Colonic mucosa (tissue), 4 donors: Measurements from ENCODE around the gene TLE4. TPM values are rescaled to one million over a fixed set of nuclear protein-coding genes. Genes with fewer than 3 reads are reported as not detected.

Experiments
- DNase-seq: peaks from one replicate; pipeline ENCODE4 v3.0.0-alpha.2; 2020
- H3K27ac ChIP-seq: fragments of 200-600 bp; one replicate; pipeline ENCODE4 v1.8.0; 2021
- H3K27me3 ChIP-seq: fragments of 200-600 bp; one replicate; pipeline ENCODE4 v1.8.0; 2021
- H3K36me3 ChIP-seq: fragments of 200-600 bp; one replicate; pipeline ENCODE4 v1.8.0; 2021
- H3K4me1 ChIP-seq: fragments of 200-600 bp; one replicate; pipeline ENCODE4 v1.8.0; 2021; ENCODE audit warnings: mild to moderate bottlenecking
- H3K4me3 ChIP-seq: fragments of 200-600 bp; one replicate; pipeline ENCODE4 v1.8.0; 2021
- H3K9ac ChIP-seq, 2 donors: one replicate each; pipeline ENCODE4 v1.7.0; 2013; ENCODE audit warnings: control low read depth in 2 of 2, low read depth in 2 of 2, low read length in 2 of 2
- H3K9me3 ChIP-seq: fragments of 200-600 bp; one replicate; pipeline ENCODE4 v1.8.0; 2021
- intact Hi-C: fragments of 100-400 bp; cut with DNase I; formaldehyde crosslinking; loops from one replicate; pipeline ENCODE4 v1.14.1; 2022
- total RNA-seq, 2 donors: library from RNA; stranded (reverse); fragmentation: NEBNext Ultra II Directional in 1 of 2; extraction: Animal tissue kit (Norgen Biotek cat#: 25700) in 1 of 2; gene quantifications; one replicate each; pipeline ENCODE4 v1.2.1, GENCODE V29; 2021
- TF ChIP-seq, protein P1 (sequence below): fragments of 200-600 bp; IDR thresholded peaks from one replicate; pipeline ENCODE4 v1.8.0; 2022; ENCODE audit warnings: antibody characterized with exemption, mild to moderate bottlenecking
- donor health status: healthy.
- donor health status: DM: no; HTN: no; CAD: no.
- donor health status: DM: no; HTN: no; CAD: no.

Gene TLE4
- total RNA-seq, 2 donors from 2014 or later = 8.0 to 17.6 TPM

DNA sequence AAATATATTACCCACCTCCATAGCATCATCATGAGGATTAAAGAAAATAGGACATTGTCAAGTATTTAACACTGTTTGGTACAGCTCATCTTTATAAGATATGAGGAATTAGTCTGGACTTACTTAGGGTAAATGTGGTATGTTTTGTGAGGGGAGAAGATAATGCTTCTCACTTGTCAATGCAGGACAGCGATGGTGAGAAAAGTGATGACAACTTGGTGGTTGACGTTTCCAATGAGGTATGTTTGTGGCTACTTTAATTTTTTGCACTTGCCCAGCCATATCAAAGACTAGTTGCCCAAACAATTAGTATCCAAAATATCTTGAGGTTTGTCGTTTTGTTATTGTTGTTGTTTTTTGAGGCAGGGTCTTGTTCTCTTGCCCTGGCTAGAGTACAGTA lies 133.9 kb downstream of the TLE4 start:
- Histone ChIP-seq H3K4me1 (no peaks in the 10 kb centered on the region), H3K4me3 (no peak overlapping the region), H3K27ac (no peak overlapping the region), H3K9me3 (no peaks in the 10 kb centered on the region), H3K36me3 (peaks cover 4% of the 10 kb centered on the region), H3K9ac (no peak overlapping the region), H3K27me3 (no peaks in the 10 kb centered on the region)
- intact Hi-C loops = no loop called here
- DNase-seq = no peak
- TF ChIP-seq, protein P1, sequence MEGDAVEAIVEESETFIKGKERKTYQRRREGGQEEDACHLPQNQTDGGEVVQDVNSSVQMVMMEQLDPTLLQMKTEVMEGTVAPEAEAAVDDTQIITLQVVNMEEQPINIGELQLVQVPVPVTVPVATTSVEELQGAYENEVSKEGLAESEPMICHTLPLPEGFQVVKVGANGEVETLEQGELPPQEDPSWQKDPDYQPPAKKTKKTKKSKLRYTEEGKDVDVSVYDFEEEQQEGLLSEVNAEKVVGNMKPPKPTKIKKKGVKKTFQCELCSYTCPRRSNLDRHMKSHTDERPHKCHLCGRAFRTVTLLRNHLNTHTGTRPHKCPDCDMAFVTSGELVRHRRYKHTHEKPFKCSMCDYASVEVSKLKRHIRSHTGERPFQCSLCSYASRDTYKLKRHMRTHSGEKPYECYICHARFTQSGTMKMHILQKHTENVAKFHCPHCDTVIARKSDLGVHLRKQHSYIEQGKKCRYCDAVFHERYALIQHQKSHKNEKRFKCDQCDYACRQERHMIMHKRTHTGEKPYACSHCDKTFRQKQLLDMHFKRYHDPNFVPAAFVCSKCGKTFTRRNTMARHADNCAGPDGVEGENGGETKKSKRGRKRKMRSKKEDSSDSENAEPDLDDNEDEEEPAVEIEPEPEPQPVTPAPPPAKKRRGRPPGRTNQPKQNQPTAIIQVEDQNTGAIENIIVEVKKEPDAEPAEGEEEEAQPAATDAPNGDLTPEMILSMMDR = no peak

DNA sequence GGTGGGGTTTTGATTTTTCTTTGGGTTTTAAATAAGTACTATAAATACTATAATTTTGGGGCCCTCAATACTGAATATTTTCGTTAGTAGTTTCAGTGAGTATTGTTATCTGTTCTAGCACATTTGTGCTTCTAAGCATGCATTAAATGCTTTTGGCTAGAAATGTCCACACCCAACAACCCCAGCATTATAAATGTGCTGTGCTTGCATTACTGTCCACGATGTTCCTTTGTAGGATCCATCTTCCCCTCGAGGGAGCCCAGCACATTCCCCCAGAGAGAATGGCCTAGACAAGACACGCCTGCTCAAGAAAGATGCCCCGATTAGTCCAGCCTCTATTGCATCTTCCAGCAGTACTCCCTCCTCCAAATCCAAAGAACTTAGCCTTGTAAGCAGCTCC lies 134.7 kb downstream of the TLE4 start:
- DNase-seq = no peak
- H3K4me1 ChIP-seq = no peaks in the 10 kb centered on the region
- peaks cover 4% of the 10 kb centered on the region for H3K36me3 ChIP-seq
- no peak overlapping the region for H3K9ac ChIP-seq
- H3K27me3 ChIP-seq = no peaks in the 10 kb centered on the region
- no peak overlapping the region for H3K27ac ChIP-seq
- no peak overlapping the region for H3K4me3 ChIP-seq
- intact Hi-C loops = no loop called here
- no peaks in the 10 kb centered on the region for H3K9me3 ChIP-seq
- TF ChIP-seq, protein P1 = no peak

DNA sequence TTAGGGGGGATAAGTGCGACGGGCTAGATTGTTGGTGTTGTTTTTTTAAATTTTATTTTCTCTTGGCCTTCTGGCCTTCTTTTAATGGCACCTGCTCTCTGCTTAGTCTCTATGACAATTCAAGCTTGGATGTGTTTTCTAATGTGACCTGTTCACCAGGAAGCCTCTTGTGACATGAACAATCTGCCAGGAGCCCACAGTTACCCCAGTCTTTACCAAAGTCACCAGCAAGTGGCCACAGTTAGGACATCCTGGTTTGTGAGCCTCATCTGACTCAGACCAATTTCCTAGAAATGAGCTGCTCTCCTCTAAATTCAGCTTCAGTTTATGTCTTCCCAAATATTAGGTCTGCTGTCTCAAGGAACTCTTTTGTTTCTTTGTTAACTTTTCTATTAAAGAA lies 135.8 kb downstream of the TLE4 start:
- H3K36me3 ChIP-seq = peaks cover 4% of the 10 kb centered on the region

DNA sequence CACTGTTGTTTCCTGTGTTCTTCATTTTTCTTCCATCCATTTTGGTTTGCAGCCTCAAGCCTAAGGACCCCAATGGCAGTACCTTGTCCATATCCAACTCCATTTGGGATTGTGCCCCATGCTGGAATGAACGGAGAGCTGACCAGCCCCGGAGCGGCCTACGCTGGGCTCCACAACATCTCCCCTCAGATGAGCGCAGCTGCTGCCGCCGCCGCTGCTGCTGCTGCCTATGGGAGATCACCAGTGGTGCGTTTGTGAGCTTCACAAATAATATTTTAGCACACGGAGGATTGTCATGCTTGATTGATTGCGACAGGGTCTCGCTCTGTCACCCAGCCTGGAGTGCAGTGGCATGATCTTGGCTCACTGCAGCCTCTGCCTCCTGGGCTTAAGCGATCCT lies 136.8 kb downstream of the TLE4 start:
- DNase-seq = no peak
- H3K27me3 ChIP-seq = no peaks in the 10 kb centered on the region
- H3K4me3 ChIP-seq = no peak overlapping the region
- H3K36me3 ChIP-seq = peaks cover 4% of the 10 kb centered on the region
- TF ChIP-seq, protein P1 = no peak
- H3K9ac ChIP-seq = no peak overlapping the region
- no peaks in the 10 kb centered on the region for H3K9me3 ChIP-seq
- no peaks in the 10 kb centered on the region for H3K4me1 ChIP-seq
- no peak overlapping the region for H3K27ac ChIP-seq
- intact Hi-C loops = no loop called here

More for the DNA sequence above, 135.8 kb downstream of the TLE4 start:
- Histone ChIP-seq H3K9me3 (no peaks in the 10 kb centered on the region), H3K4me3 (no peak overlapping the region), H3K27ac (no peak overlapping the region), H3K27me3 (no peaks in the 10 kb centered on the region), H3K9ac (no peak overlapping the region), H3K4me1 (no peaks in the 10 kb centered on the region)
- no peak for DNase-seq
- TF ChIP-seq, protein P1 = no peak
- intact Hi-C loops = no loop called here

DNA sequence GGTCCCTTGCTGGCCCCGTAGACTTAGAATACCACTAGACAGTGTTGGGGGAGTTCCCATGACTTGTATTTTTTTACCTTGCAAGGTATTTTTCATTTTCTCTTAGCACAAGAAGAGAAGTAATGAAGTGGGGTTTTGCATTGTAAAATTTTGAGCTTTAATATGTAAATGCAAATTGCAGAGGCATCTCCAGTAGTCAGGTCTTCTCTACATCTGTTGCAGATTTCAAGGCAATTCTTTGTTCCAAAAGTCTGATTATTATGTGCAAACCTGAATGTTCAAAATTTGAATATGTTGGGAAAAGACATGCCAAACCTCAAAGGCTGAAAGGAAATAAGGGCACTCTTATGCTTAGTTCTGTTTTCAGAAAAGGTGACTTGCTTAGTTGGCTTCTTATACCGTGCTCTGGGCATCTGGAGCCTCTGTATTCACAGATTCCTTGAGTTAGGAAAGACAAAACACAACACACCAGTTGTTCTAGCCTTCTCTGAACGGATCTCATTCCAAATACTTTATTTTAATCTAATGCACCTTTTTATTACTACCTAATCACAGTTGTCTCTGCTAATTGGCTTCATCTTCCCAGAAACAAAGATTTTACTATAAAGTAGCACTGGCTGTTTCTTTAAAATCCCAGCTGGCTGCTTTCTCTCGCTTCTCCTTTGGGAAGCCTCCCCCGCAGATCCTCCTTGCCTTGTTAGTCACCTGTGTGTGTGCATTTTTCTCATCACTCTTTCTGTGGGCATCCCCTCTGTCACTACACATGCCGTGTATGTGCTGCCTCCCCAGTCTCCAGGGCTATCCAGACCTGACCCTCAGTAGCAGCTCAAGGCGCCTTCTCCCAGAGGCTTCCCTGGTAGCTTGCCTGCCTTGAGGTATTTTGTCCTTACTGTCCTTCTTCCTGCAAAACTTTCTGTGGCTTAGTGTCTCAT lies 138.2 kb downstream of the TLE4 start:
- no peaks in the 10 kb centered on the region for H3K27me3 ChIP-seq
- H3K36me3 ChIP-seq = peaks cover 4% of the 10 kb centered on the region
- no peak overlapping the region for H3K4me3 ChIP-seq
- TF ChIP-seq, protein P1 = no peak
- no peaks in the 10 kb centered on the region for H3K4me1 ChIP-seq
- H3K9ac ChIP-seq = no peak overlapping the region
- intact Hi-C loops = no loop called here
- no peaks in the 10 kb centered on the region for H3K9me3 ChIP-seq
- no peak for DNase-seq
- no peak overlapping the region for H3K27ac ChIP-seq
